ENCODE measurements around the gene FUNDC2.

FUNDC2 gene

GRCh38 chrX:155026727-155027508, at the start of gene FUNDC2:
TSS of gene FUNDC2 (plus strand) at chrX:155026844. CDS start at chrX:155026939, 95 bp downstream.
- no peak for TF ChIP-seq CTCF (IDR thresholded peaks at IDR 0.05)

GRCh38 chrX:154979629-154980028, 47.0 kb upstream of the FUNDC2 start:
- no peak for TF ChIP-seq CTCF (IDR thresholded peaks at IDR 0.05)

- peak; percentile 55 for TF ChIP-seq CTCF (IDR thresholded peaks at IDR 0.05)
These were observed 46.1 kb upstream of the FUNDC2 start for GRCh38 chrX:154980330-154981115.

- TF ChIP-seq CTCF (IDR thresholded peaks at IDR 0.05): no peak
These were observed 45.6 kb upstream of the FUNDC2 start for GRCh38 chrX:154981116-154981411.

- TF ChIP-seq CTCF (IDR thresholded peaks at IDR 0.05): peak; percentile 33; the same call in 1 of the 2 replicates
These were observed 39.6 kb upstream of the FUNDC2 start for GRCh38 chrX:154986826-154987575.

- TF ChIP-seq CTCF (IDR thresholded peaks at IDR 0.05): no peak
These were observed 38.7 kb upstream of the FUNDC2 start for GRCh38 chrX:154987940-154988339.

GRCh38 chrX:154988719-154989118, 37.9 kb upstream of the FUNDC2 start:
- TF ChIP-seq CTCF (IDR thresholded peaks at IDR 0.05): no peak

Data from LNCAP (cell line).